DOHH2 (cell line): ENCODE results near the gene BBS12.
"Not testable (repeated sequence)": the region's sequence is repeated elsewhere in the genome, so short reads cannot be mapped to it uniquely, and the experiment has no call there.

Experiments
- H3F3A ChIP-seq: fragments of 200-600 bp; sonication (generic), shearing (Covaris generic); 2 replicates; pipeline ENCODE4 v1.6.0; 2016; ENCODE audit warnings: antibody characterized with exemption, mild to moderate bottlenecking; ENCODE audit not compliant: control insufficient read depth, insufficient read depth
- H3K27ac ChIP-seq: fragments of 200-600 bp; sonication (generic); 2 replicates; pipeline ENCODE4 v1.5.1; 2014; ENCODE audit warnings: low read depth, mild to moderate bottlenecking, low read length, moderate library complexity
- H3K27me3 ChIP-seq: fragments of 200-600 bp; sonication (generic); 2 replicates; pipeline ENCODE4 v1.6.1; 2014; ENCODE audit warnings: mild to moderate bottlenecking, low read length, mixed read lengths; ENCODE audit not compliant: control insufficient read depth
- H3K36me3 ChIP-seq: fragments of 200-600 bp; sonication (generic); 2 replicates; pipeline ENCODE4 v1.6.1; 2014; ENCODE audit warnings: mild to moderate bottlenecking, low read length, moderate library complexity, mixed read lengths; ENCODE audit not compliant: control insufficient read depth
- H3K4me1 ChIP-seq: fragments of 200-600 bp; sonication (generic); 2 replicates; pipeline ENCODE4 v1.6.1; 2014; ENCODE audit warnings: mild to moderate bottlenecking, low read length, mixed read lengths; ENCODE audit not compliant: control insufficient read depth
- H3K4me2 ChIP-seq: fragments of 200-600 bp; sonication (generic); 2 replicates; pipeline ENCODE4 v1.6.0; 2014; ENCODE audit warnings: mild to moderate bottlenecking, low read length, moderate library complexity
- H3K4me3 ChIP-seq: fragments of 200-600 bp; sonication (generic); 2 replicates; pipeline ENCODE4 v1.5.1; 2014; ENCODE audit warnings: mild to moderate bottlenecking, low read length, mixed read lengths
- H3K79me2 ChIP-seq: fragments of 200-600 bp; sonication (generic); 2 replicates; pipeline ENCODE4 v1.6.1; 2014; ENCODE audit warnings: mild to moderate bottlenecking, low read length, mixed read lengths; ENCODE audit not compliant: control insufficient read depth
- H3K9me2 ChIP-seq: fragments of 200-600 bp; sonication (generic); replicated peaks from 2 replicates; pipeline ENCODE4 v1.6.1; 2014; ENCODE audit warnings: mild to moderate bottlenecking, low read length, mixed read lengths; ENCODE audit not compliant: control insufficient read depth
- H3K9me3 ChIP-seq: fragments of 200-600 bp; sonication (generic); 2 replicates; pipeline ENCODE4 v1.6.1; 2014; ENCODE audit warnings: antibody characterized with exemption, low read length, mixed read lengths; ENCODE audit not compliant: control insufficient read depth, insufficient read depth
- H4K20me1 ChIP-seq: fragments of 200-600 bp; sonication (generic); 2 replicates; pipeline ENCODE4 v1.6.0; 2014; ENCODE audit warnings: low read depth, mild to moderate bottlenecking, antibody characterized with exemption, low read length, moderate library complexity; ENCODE audit not compliant: control insufficient read depth, insufficient read depth
- CTCF ChIP-seq: fragments of 200-600 bp; sonication (generic); IDR thresholded peaks from one replicate; pipeline ENCODE4 v1.5.1; 2014; ENCODE audit warnings: antibody characterized with exemption, mild to moderate bottlenecking, low read depth, low read length; ENCODE audit not compliant: poor library complexity, severe bottlenecking
- EZH2phosphoT487 ChIP-seq: fragments of 200-600 bp; sonication (generic); IDR thresholded peaks from 2 replicates; pipeline ENCODE4 v1.6.1; 2017; ENCODE audit warnings: borderline replicate concordance, mild to moderate bottlenecking, antibody characterized with exemption, low read length, moderate library complexity, mixed read lengths

BBS12 gene

GRCh38 chr4:122785099-122785498 is 52.6 kb downstream of the BBS12 start:
- Histone ChIP-seq H3K27me3 (no peaks in the 10 kb centered on the region), H4K20me1 (no peaks in the 10 kb centered on the region), H3F3A (no peaks in the 10 kb centered on the region), H3K9me2 (no peaks in the 10 kb centered on the region), H3K4me2 (no peak overlapping the region), H3K79me2 (no peaks in the 10 kb centered on the region), H3K4me1 (no peaks in the 10 kb centered on the region), H3K27ac (no peak overlapping the region), H3K36me3 (no peaks in the 10 kb centered on the region), H3K9me3 (no peaks in the 10 kb centered on the region), H3K4me3 (no peak overlapping the region)
- no peak for TF ChIP-seq CTCF
- TF ChIP-seq EZH2phosphoT487: no peak

DNA sequence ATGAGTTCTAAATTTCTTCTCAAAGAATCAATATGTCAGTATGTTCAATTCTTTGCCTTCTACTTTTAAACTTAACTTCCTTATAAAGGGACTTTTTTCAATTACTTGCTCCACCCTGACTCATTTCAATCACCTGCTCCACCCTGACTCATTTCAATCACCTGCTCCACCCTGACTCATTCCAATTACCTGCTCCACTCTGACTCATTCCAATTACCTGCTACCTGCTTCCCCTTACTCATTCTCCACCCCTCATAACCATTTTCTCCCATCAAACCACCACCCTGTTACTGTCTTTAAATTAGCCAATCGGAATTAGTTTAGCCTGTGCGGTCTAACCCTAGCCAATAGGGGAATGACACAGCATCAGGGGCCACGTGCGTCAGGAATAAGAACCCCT is 53.8 kb downstream of the BBS12 start:
- H3K9me2 ChIP-seq, H3K79me2 ChIP-seq, H3F3A ChIP-seq, H3K4me3 ChIP-seq, H3K9me3 ChIP-seq, H3K27me3 ChIP-seq, H3K36me3 ChIP-seq, H4K20me1 ChIP-seq, H3K27ac ChIP-seq, H3K4me2 ChIP-seq, H3K4me1 ChIP-seq: not testable (repeated sequence)

GRCh38 chr4:122786920-122787319 is 54.4 kb downstream of the BBS12 start:
- not testable (repeated sequence) for H3K4me1 ChIP-seq, H3K79me2 ChIP-seq, H4K20me1 ChIP-seq, H3K27ac ChIP-seq, H3K9me2 ChIP-seq, H3K4me2 ChIP-seq, H3K36me3 ChIP-seq, H3F3A ChIP-seq, H3K27me3 ChIP-seq, H3K9me3 ChIP-seq, H3K4me3 ChIP-seq

- Histone ChIP-seq H3K4me1 (no peaks in the 10 kb centered on the region), H3K79me2 (no peaks in the 10 kb centered on the region), H3K9me2 (no peaks in the 10 kb centered on the region), H3K4me3 (no peak overlapping the region), H4K20me1 (no peaks in the 10 kb centered on the region), H3K27ac (no peak overlapping the region), H3K4me2 (no peak overlapping the region), H3K36me3 (no peaks in the 10 kb centered on the region), H3K27me3 (no peaks in the 10 kb centered on the region), H3F3A (no peaks in the 10 kb centered on the region), H3K9me3 (no peaks in the 10 kb centered on the region)
- no peak for TF ChIP-seq CTCF
- no peak for TF ChIP-seq EZH2phosphoT487
These were observed 55.4 kb downstream of the BBS12 start for GRCh38 chr4:122787940-122788339.
